GM23338 (cell line): Measurements from ENCODE around the gene PARD6A. TPM values are rescaled to one million over a fixed set of nuclear protein-coding genes. Genes with fewer than 3 reads are reported as not detected.

ENCODE experiments used
- ATAC-seq: fragments of 200-7000 bp; cut with Tn5 transposase; 3 replicates; pipeline ENCODE4 v1.9.1; 2020
- DNase-seq: peaks from one replicate; pipeline ENCODE4 v3.0.0-alpha.2; 2015; ENCODE audit warnings: low spot score
- H2AFZ ChIP-seq: fragments of 200-600 bp; sonication (generic); 2 replicates; pipeline ENCODE4 v1.8.0; 2016; ENCODE audit warnings: antibody characterized with exemption, mild to moderate bottlenecking, moderate library complexity
- H3F3A ChIP-seq: fragments of 200-600 bp; sonication (generic); replicated peaks from 2 replicates; pipeline ENCODE4 v1.8.0; 2017; ENCODE audit warnings: antibody characterized with exemption, mixed run types, low read depth
- H3K27ac ChIP-seq: fragments of 200-600 bp; sonication (generic); 2 replicates; pipeline ENCODE4 v1.6.1; 2016; ENCODE audit warnings: low read depth
- H3K27me3 ChIP-seq: fragments of 200-600 bp; sonication (generic); 2 replicates; pipeline ENCODE4 v1.8.0; 2016; ENCODE audit warnings: mild to moderate bottlenecking, mixed run types, moderate library complexity; ENCODE audit not compliant: insufficient read depth
- H3K36me3 ChIP-seq: fragments of 200-600 bp; sonication (generic); 2 replicates; pipeline ENCODE4 v1.8.0; 2016; ENCODE audit warnings: mild to moderate bottlenecking; ENCODE audit not compliant: insufficient read depth
- H3K4me1 ChIP-seq: fragments of 200-600 bp; sonication (generic); 2 replicates; pipeline ENCODE4 v1.8.0; 2016; ENCODE audit warnings: mild to moderate bottlenecking, moderate library complexity; ENCODE audit not compliant: insufficient read depth
- H3K4me2 ChIP-seq: fragments of 200-600 bp; sonication (generic); 2 replicates; pipeline ENCODE4 v1.7.1; 2017; ENCODE audit warnings: mixed run types
- H3K4me3 ChIP-seq: fragments of 200-600 bp; sonication (generic); 2 replicates; pipeline ENCODE4 v1.6.1; 2016; ENCODE audit warnings: mixed run types
- H3K79me2 ChIP-seq: fragments of 200-600 bp; sonication (generic); replicated peaks from 2 replicates; pipeline ENCODE4 v1.8.0; 2017; ENCODE audit warnings: mild to moderate bottlenecking; ENCODE audit not compliant: insufficient read depth
- H3K9me2 ChIP-seq: fragments of 200-600 bp; sonication (generic); 2 replicates; pipeline ENCODE4 v1.8.0; 2017; ENCODE audit not compliant: insufficient read depth
- H4K20me1 ChIP-seq: fragments of 200-600 bp; sonication (generic); replicated peaks from 2 replicates; pipeline ENCODE4 v1.8.0; 2017; ENCODE audit warnings: mild to moderate bottlenecking; ENCODE audit not compliant: insufficient read depth
- H3K27ac Mint-ChIP-seq: 2 replicates; pipeline ENCODE4 v1.8.0; 2020; ENCODE audit warnings: inconsistent platforms, mild to moderate bottlenecking, moderate library complexity, mixed read lengths
- H3K27me3 Mint-ChIP-seq: 3 replicates; pipeline ENCODE4 v1.8.0; 2022; ENCODE audit warnings: low read depth, mild to moderate bottlenecking, moderate library complexity, mixed read lengths, inconsistent platforms; ENCODE audit not compliant: insufficient read depth, poor library complexity
- H3K36me3 Mint-ChIP-seq: 3 replicates; pipeline ENCODE4 v1.8.0; 2021; ENCODE audit warnings: low read depth, mild to moderate bottlenecking, inconsistent platforms, moderate library complexity, mixed read lengths
- H3K4me1 Mint-ChIP-seq: 3 replicates; pipeline ENCODE4 v1.8.0; 2020; ENCODE audit warnings: mild to moderate bottlenecking, inconsistent platforms, mixed read lengths
- H3K4me3 Mint-ChIP-seq: 3 replicates; pipeline ENCODE4 v1.8.0; 2021; ENCODE audit warnings: moderate library complexity, mild to moderate bottlenecking, inconsistent platforms, mixed read lengths
- H3K9me3 Mint-ChIP-seq: 3 replicates; pipeline ENCODE4 v1.8.0; 2020; ENCODE audit warnings: moderate library complexity, mild to moderate bottlenecking, inconsistent platforms, mixed read lengths
- ETS1 ChIP-seq: IDR thresholded peaks from 2 replicates; pipeline ENCODE4 v1.6.1; 2016; ENCODE audit warnings: antibody characterized with exemption
- EZH2 ChIP-seq: fragments of 200-600 bp; sonication (generic); IDR thresholded peaks from one replicate; pipeline ENCODE4 v1.8.0; 2017; ENCODE audit warnings: antibody characterized with exemption, mild to moderate bottlenecking, low read depth; ENCODE audit not compliant: unreplicated experiment
- EZH2phosphoT487 ChIP-seq: fragments of 200-600 bp; sonication (generic); IDR thresholded peaks from one replicate; pipeline ENCODE4 v1.8.1; 2018; ENCODE audit warnings: antibody characterized with exemption; ENCODE audit not compliant: unreplicated experiment
- JUNB ChIP-seq: IDR thresholded peaks from one replicate; pipeline ENCODE4 v1.6.1; 2016; ENCODE audit warnings: antibody characterized with exemption; ENCODE audit not compliant: unreplicated experiment
- REST ChIP-seq: IDR thresholded peaks from one replicate; pipeline ENCODE4 v1.6.1; 2018; ENCODE audit warnings: antibody characterized with exemption; ENCODE audit not compliant: unreplicated experiment
- ZNF331 ChIP-seq: fragments of 250-450 bp; sonication (Bioruptor Pico); IDR thresholded peaks from 2 replicates; pipeline ENCODE4 v1.5.0; 2020; ENCODE audit warnings: low read depth, mild to moderate bottlenecking, moderate library complexity
- ZNF462 ChIP-seq: fragments of 250-450 bp; sonication (Bioruptor Pico); IDR thresholded peaks from 2 replicates; pipeline ENCODE4 v1.5.0; 2020; ENCODE audit warnings: mild to moderate bottlenecking, moderate library complexity
- polyA plus RNA-seq: library from polyadenylated mRNA; unstranded; fragments of >200 nt; fragmentation: Nextera tagmentation; extraction: Ambion mirVana; gene quantifications from 2 replicates; pipeline ENCODE4 v1.2.1, GENCODE V29; 2016
- total RNA-seq: library from RNA; depleted of rRNA; stranded (reverse); fragments of >200 nt; shearing (Covaris generic); gene quantifications from 2 replicates; pipeline ENCODE4 v1.2.3, GENCODE V29; 2014

PARD6A gene
- total and polyA plus RNA-seq, 2 experiments from 2014 or later, result 11.1 to 15.7 TPM

GRCh38 chr16:67657017-67657608 lies 3.6 kb upstream of the PARD6A start:
- peaks cover 5% of the 10 kb centered on the region; the same call in 1 of the 3 replicates for H3K36me3 Mint-ChIP-seq
- no peaks in the 10 kb centered on the region; the same call in 1 of the 2 replicates for H4K20me1 ChIP-seq
- peaks cover 16% of the 10 kb centered on the region for H3F3A ChIP-seq
- no peak overlapping the region for H3K4me3 Mint-ChIP-seq
- H3K79me2 ChIP-seq, result no peaks in the 10 kb centered on the region
- DNase-seq (no peak), ATAC-seq (no peak)
- H3K9me2 ChIP-seq, result no peaks in the 10 kb centered on the region
- no peak overlapping the region for H2AFZ ChIP-seq
- H3K27ac ChIP-seq, result no peak overlapping the region
- H3K4me3 ChIP-seq, result no peak overlapping the region
- no peak overlapping the region for H3K4me2 ChIP-seq
- peaks cover 7% of the 10 kb centered on the region; the same call in 1 of the 2 replicates for H3K4me1 ChIP-seq
- no peak overlapping the region for H3K27ac Mint-ChIP-seq
- H3K27me3 Mint-ChIP-seq, result peaks cover 40% of the 10 kb centered on the region
- peaks cover 22% of the 10 kb centered on the region for H3K27me3 ChIP-seq
- TF ChIP-seq REST (no peak), ZNF462 (CRISPR knock-in tag) (no peak), ETS1 (no peak), EZH2 (no peak), ZNF331 (CRISPR knock-in tag) (no peak), JUNB (no peak), EZH2phosphoT487 (no peak)
- peaks cover 11% of the 10 kb centered on the region; the same call in 2 of the 3 replicates for H3K4me1 Mint-ChIP-seq
- H3K9me3 Mint-ChIP-seq, result no peaks in the 10 kb centered on the region; the same call in 2 of the 3 replicates
- H3K36me3 ChIP-seq, result no peaks in the 10 kb centered on the region
